ENCODE results near the gene RUNX2.
"Not testable (repeated sequence)": the region's sequence is repeated elsewhere in the genome, so short reads cannot be mapped to it uniquely, and the experiment has no call there.

RUNX2 gene

DNA sequence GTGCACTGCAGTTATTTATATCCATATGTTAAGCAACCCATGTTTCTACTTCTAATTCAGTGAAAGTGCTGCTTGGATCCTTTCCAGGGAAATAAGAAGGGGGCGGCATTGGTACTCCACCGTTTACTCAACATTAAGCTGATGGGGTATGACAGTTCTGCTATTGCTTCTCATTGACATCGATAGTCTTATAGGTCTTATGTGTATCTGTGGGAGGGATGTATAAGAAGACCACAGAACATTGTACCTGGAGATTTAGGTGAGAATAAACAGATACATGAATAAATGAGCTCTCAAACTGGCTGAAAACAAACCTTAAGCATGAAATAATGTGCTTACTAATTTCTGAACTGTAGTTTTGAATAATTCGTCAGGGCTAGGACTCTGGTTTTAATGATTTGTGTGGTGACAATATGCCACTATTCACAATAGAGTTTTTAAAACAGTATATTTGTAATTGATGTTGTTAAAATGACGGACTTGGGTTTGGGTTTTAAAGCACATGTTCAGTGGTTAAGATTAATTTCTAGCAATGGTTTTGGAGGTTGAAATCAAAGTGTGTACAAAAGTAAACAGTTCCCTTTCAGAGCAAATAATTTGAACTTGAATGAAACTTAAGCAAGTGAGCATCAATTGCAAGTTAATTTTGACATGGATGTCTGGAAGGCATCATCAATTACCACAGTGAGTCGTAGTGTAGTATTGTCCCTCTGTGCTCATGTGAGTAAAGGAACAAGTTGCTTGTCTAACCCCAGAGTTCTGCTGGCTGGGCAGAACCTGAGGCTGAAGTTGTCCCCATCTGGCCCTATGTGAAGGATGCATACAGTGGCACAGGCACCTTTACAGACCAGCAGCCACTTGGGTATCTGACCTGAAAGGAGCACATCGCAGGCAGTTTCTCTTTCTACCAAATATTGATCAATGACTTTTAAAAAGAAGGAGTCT lies 134.3 kb downstream of the RUNX2 start:
- DNase-seq = no peak

DNA sequence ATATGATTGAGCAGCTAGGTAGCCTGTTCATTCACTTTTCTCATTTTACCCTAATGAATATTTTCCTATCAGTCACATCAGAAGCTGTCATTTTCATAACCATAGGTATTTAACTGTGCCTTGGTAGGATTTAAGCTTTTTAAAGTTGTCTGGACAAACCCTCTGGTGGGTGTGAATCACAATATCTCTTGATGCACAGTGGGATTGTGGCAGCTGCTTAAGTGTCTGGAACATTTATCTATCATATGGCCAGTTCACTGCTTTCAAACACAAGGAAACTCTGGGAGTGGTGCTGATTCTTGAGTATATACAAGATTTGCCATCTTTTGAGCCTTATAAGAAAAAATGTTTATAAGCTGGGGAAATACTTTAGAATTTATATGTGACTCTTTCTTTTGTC lies 136.6 kb downstream of the RUNX2 start:
- DNase-seq = no peak

DNA sequence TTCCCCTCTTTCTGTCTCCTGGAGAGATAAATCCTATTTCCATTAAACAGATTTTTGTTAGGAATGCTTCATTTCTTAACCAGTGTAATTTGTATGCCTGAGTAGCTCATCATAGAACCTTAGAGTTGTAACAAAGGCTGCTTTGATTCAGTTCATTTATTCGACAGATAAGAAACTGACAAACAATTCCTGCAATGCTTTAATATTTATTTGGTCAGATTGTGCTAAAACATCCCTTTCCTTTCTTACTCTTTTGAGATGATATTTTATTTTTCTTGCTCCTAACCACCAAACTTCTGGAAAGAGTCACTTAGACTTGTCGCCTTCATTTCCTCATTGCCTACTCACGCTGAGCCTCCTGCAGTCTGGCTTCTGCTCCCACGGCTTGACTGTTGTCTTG lies 138.6 kb downstream of the RUNX2 start:
- no peak for DNase-seq

DNA sequence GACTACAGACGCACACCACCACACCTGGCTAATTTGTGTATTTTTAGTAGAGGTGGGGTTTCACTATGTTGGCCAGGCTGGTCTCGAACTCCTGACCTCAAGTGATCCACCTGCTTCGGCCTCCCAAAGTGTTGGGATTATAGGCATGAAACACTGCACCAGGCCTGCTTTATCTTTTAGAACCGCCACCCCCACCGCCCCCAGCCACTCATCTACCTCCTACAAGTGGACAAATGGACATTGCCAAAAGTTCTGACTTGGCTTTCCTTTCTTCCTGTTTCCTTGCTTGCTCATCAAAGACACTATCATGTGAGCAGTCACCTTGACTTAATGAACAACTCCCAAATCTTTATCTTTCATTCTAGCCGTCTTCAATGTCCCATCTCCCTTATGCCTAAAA lies 139.3 kb downstream of the RUNX2 start:
- not testable (repeated sequence) for DNase-seq

DNA sequence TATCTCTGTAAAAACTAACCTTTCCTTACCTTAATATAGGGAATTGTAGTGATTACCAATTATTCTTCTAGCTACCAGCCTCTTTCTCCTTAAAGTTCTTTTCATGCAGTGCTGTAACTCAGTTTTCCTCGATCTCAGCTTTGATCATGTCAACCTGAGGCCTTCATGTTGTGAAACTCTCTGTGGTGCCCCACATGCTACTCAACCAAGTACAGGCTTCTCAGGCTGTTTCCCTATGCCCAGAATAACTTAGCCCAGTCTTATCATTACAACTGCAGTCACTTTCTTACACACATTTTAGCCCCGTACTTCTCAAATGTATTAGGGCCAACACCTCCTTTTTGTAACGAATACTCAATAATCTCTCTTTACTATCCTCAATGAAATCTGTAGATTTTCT lies 139.7 kb downstream of the RUNX2 start:
- DNase-seq = no peak

DNA sequence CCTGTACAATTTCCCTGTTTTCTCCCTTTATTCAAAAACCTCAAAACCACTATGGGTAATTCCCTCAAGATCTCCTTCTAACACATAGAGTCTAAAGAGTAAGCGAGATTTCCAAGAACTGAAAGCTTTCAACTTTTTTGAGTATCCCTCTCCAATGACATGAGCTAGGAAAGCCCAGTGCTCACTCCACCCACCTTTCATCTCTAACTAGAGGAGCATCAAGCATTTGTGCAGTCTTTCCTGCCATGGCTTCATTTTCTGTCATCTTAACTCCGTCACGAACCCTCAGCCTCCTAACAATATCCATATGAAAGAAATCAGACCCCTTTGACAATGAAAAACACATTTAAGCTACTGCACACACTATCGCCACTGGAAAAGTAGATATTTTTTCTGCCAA lies 141.5 kb downstream of the RUNX2 start:
- DNase-seq = no peak

DNA sequence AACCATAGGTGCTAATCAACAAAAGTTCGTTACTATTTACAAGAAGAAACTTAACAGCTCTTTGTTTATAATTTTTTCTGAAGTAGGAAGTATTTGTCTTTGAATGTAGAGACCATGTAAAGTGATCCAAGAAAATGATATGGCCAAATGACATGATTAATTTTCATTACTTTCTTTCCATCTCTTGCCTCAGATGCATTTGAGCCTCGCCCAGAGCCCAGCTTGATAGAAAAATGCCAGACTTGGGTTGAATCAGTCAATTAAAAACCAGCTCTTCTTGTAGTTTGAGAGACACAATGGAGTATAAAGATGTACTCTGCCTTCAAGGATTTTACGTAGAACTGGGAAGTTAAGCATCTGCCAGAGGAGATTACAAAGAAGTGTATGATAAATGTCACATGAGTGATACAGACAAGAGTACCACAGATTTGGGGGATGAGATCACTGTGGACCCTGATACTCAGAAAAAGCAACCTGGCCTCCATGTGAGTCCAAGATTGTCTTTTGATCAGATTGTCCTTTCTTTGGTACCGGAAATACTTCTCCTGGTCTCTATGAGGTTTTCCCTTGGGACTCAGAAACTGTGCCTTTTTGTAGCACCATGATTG lies 142.1 kb downstream of the RUNX2 start:
- no peak for DNase-seq

DNA sequence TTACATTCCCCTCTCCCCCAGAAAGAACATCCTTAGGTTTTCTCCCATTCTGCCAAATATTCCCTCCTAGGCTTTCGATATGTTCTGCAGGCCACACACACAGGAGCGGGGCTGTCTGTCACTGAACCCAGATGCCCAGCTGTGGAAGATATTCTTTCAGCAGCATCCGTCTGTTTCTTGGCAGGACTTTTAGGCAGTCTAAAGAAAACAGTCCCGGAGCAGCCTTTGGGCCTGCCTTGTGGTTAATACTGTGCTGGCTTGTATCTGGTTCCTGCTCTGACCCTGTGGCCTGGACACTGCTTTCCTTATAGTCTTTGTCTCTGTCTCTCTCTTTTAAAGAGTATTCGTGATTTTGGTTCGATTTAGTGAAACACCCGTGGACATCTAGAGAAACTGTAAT lies 144.3 kb downstream of the RUNX2 start:
- no peak for DNase-seq

DNA sequence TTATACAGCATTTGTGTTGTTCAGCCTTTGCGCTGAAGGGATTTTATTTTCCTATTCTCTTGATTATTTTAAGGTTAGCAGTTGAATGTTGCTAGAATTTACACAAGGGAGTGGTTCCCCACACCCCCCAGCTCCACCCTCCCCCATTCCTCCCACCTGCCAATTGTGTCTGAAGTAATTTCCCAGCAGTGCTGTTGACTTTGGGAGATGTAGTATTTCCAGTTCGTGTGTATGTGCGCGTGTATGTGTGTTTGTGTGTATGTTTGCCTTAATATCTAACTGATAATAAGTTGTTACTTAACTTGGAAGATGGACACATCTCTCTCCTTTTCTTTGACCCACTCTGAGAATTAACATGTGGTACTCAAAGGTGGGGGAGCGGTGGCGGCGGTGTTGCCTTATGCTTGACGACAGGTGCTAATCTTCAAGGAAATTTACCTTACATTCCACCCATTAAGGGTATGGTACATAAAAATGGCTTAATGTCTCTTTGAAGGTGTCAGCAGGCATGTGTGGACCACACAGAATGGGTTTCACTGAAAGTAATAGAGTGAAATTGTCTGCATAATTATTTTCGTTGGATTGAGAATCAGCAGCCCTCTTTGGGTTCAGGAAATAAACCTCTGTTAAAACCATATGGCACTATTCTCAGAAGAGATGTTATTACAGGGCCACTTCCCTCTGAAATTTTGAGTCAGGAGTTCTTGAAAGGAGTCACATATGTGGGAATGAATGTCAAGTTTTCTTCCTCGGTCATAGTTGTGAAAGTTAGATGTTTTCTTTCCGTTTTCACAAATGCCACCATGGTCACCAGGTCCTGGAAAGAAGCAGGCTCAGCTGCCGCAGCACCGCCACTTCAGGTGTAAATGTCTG lies 145.2 kb downstream of the RUNX2 start:
- no peak for DNase-seq

DNA sequence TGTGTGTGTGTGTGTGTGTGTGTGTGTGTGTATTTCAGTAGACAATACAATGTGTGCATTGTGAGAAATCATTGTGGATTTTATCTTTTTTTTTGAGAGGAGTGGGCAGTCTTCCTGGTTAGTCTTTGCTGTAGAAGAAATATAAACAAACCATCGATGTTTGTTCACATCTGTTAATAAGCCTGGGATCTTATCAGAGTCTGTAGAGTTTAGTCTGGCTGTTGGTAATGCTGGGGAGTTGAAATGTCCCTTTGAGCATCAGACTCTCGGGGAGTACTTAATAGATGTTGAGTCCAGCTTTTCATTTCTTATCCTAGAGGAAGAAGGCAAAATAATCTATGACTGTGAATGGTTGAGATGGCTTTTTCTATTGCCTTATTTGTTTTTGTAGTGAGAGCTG lies 146.2 kb downstream of the RUNX2 start:
- no peak for DNase-seq

DNA sequence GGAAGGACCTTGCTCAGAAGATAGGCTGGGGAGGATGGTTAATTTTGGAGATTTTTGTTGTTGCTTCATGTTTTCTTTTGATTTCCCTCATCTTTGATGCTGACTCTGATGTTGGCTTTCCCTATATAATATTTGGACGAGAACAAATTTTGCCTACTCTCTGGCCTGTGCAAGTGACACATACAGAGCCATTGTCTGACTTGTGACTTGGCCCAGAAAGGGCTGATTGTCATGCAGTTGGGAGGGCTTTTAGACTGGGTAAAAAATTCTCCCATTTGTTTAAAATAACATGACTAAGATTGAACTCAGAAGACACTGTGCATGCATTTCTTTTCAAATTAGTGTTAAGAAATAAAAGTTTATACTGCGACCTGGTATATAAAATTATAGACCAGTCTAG lies 148.2 kb downstream of the RUNX2 start:
- DNase-seq = no peak

DNA sequence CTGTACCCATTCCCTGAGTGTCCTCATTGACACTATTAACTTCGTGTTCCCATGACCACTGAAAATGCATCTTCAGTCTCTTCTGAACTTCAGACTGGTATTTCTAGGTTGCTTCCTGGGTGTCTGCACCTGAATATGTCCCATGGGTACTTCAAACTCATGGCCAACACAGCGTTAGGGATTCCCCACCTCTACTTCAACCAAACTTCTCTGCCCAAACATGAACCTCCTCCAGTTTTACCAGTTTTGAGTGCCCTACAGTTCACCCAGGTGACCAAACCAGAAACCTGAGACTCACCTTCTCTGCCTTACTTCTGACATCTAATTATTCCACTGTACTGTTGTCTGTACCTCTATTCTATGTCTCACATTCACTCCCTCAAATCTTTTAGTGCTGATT lies 149.1 kb downstream of the RUNX2 start:
- no peak for DNase-seq

DNA sequence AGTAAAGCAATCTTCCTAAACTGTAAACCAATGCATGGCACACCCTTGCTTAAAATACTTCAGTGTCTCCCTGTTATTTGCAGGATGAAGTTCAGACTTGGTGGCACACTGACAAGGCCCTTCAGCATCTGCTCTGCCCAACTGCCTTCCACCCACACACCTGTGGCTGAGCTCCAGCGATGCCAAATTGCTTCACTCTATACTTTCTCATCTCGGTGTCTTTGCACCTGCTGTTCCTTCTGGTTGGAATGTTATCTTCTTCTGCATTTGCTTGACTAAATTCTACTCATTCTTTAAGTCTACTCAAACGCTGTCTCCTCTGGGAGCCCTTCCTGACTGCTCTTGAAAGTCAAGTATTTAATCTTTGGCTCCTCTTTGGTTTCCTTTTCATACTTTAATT lies 149.7 kb downstream of the RUNX2 start:
- DNase-seq = no peak

DNA sequence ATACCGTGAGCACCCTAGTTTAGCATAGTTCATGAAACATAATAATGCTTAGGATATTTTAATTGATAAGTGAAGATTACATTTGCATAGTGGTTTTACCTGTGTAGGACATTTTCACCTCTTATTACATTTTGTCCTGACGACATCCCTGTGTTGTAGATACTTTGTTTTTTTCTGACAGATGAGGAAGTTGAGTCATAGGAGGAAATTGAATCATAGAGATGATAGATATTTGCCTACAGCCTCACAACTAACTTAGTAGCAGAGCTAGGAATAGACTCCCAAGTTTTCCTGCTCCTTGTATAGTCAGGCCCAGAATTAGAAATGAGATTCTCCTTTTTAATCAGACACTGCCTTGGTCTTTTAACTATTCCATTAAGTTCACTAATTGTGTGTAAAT lies 150.1 kb downstream of the RUNX2 start:
- DNase-seq = no peak

DNA sequence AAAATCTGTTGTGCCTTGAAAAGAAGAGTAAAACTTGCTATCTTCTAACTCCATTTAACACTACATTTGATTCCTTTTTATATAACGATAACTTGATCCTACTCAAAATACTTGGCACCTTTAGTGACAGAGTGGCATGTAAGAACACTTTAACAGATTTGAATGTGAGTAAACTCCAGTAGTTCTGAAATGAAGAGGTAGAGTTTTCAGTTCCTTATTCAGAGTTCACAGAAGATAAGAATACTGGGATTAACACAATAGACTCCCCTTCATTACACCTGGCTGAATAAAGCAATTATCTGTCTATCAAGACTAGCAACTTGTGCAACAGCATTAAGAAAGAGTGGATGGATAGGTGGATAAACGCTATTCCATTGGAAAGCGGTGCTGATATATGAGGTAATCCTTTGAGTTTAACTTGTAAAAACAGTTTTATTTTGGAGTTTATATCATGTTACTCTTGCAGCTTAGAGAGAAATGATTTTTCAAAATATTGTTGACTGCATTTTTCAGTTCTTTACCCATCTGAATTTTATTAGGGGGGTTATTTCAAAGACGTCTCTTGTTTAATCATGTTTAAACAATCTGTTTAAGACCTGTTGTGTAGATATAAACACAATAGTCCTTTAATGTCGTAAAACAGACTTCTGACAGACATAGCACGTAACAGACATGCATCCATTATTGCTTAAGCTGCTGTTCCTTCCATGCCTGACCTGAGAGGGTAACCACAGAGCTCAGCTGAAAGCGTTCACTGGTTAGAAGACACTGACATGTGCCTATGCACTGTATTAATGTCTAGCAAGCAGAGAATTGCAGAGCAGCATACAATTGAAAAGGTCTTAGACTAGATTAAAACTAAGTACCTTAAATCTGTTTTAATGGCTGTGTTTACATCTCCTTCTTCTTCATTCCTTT lies 152.0 kb downstream of the RUNX2 start:
- DNase-seq = no peak

DNA sequence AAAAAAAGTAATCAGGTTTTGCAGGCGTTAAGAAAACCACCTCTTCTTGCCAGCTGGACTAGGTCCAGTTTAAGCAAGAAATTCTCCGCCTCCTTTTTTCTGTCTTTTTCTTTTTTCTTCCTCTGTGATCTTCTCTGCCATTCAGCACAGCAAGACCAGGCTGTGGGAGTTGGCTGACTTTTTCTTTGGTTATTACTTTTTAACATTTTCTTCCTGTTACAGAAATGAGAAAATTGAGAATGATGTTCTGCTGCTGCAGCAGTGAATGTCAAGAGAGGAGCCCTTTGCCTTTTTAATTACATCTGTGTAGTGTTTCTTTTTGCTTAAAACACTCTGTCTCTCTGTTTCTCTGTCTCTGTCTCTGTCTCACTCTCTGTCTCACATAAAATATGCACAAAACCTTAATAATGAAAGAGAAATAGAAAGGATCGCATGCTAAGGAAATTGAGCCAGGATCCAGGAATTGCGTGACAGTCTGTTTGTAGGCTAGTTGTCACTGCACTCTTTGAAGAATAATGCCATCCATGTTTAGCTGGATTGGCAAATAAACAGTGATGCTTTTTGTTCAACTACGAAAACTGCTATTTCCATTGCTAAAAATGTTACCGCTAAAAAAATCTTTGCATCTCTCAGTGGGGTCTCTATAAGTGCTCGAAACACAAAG lies 152.8 kb downstream of the RUNX2 start:
- no peak for DNase-seq

DNA sequence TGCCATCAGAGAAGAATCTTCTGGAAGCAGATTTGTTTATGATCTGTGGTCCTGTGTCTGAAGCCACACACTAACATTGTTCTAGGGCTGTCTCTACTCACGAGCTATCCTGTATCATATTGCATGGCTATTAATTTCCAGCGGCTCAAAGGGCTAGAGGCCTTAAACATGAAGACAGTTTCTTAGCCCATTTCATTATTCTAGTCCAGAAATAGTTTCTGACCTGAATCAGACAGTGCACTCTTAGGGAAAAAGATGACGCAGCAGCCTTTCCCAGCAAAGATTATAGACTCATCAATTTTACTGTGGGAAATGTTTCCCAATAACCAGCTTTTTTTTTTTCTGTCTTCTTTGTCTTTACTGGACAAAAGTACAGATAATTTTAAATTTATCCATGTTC lies 154.9 kb downstream of the RUNX2 start:
- DNase-seq = no peak

DNA sequence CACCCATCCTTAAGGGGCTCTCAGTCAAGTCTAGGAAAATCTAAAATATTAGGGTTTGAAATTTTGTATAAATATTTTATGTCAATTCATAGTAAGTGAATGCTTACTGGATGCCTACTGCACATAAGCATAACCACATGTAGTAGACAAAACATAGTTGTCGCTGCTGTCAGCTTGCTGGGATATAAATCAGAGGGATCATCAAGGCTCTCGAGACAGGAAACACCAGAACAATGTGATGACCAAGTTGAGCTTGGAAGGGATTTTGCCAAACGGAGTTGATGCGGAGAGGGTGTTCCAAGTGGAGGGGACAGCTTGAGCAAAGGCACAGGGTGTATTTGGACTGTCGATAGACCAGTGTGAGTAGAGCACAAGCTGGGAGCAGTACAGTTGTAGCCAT lies 155.4 kb downstream of the RUNX2 start:
- no peak for DNase-seq

DNA sequence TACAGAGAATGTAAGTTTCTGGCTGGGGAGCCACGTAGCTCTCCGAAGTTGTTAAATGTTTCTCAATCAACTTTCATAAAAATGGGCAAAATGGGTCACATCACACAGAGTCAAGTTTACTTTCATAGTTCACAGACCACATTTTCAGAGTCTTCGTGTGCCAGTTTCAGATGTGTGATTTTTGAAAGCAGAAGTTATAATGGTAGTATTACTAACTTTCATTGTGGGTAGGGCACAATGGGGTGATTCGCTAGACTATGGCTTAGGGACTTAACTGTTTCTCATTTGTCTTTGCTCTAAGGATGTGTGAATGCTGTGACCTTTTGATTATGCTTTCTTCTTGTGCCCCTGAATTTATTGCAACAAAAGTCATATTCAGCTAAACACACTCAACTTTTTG lies 158.6 kb downstream of the RUNX2 start:
- DNase-seq = no peak

DNA sequence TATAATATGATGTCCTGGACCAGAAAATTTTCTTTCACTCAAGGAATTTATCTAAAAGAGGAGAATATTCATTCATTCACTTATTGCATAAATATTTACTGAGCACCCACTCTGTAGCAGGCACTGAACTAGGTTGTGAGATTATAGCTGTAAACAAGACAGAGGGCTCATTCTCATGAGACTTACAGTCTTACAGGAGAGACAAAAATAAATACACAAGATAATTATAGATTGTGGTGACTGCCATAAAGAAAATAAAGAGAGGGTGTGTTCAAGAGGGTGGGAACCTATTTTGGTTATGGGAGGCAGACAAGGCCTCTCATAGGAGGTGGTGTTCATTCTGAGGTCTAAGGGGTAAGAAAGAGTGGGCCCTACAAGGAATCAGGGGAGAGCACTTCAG lies 159.5 kb downstream of the RUNX2 start:
- no peak for DNase-seq

DNA sequence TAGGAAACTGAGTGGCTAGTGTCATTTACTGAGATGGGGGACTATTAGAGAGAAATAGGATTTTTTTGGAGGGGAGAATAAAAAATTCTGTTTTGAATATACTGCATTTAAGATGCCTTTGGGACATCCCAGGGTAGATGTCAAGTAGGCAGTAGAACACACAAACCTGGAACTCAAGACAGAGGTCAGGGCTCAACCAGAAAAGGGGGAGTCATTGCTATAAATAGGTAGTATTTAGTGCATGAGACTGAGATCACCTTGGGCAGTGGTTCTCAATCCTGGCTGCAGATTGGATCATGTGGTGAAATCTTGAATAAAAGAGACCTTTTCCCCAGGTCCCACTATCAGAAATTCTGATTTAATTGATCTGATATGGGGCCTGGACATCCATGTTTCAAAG lies 160.1 kb downstream of the RUNX2 start:
- DNase-seq = no peak

DNA sequence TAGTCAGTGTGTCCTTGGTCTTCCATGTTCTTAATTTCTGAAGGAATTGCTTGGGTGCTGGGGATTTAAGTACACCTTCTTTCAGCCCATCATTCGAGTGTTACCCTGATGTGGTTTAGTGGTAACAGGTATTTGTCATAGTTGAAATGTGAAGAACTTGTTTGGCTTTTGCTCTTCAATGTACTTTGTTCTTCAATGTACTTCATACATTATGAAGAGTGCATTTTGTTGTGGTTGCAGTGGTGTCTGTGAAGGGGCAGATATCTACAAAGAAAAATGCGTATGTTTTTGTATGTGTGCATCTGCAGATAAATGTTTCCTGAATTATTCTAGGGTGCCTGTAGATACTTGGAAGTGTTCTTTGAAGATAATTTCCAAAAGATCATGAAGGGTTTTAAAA lies 160.8 kb downstream of the RUNX2 start:
- DNase-seq = no peak
